ENCODE measurements around the gene ZNF45. TPM values are rescaled to one million over a fixed set of nuclear protein-coding genes. Genes with fewer than 3 reads are reported as not detected.

Gene ZNF45
- total and polyA plus RNA-seq, 2 of the 13 experiments (the other 11 are each of a cell fraction or from before 2014, with no cell fraction given): 2.4 to 11.3 TPM

DNA sequence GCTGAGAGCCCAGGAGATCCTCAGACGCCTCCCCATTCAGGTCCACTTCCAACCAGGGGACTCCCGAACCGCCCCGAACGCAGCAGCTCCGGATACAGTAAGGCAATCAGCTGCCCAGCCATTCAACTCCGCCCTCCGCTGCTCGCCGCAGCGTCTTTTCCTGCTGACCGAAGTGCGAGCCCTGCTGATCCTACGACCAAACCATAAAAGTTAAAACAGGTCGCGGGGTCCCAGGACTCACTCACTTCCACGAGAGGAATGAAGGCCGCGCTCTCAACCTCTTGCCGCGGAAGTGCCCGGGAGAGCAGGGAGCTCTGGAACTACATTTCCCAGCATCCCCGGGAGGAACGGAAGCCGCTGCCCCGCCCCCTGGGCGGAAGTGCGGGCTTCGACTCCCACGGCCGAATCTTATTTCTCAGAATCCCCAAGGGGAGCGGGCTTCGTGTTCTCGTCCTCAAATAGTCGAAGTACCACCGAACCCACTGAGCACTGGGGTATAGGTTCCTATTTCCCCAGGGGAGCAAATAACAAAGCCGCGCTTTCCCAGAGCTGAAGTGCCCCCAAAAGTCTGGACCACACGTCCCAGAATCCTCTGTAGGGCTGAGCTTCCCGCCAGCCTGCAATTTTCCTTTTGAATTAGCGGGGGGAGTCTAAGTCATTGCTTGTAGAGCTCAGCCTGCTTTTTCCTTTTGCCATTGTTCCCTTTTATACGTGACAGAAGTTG is at the start of gene ZNF45 (continued):
- TF ChIP-seq, protein P1, sequence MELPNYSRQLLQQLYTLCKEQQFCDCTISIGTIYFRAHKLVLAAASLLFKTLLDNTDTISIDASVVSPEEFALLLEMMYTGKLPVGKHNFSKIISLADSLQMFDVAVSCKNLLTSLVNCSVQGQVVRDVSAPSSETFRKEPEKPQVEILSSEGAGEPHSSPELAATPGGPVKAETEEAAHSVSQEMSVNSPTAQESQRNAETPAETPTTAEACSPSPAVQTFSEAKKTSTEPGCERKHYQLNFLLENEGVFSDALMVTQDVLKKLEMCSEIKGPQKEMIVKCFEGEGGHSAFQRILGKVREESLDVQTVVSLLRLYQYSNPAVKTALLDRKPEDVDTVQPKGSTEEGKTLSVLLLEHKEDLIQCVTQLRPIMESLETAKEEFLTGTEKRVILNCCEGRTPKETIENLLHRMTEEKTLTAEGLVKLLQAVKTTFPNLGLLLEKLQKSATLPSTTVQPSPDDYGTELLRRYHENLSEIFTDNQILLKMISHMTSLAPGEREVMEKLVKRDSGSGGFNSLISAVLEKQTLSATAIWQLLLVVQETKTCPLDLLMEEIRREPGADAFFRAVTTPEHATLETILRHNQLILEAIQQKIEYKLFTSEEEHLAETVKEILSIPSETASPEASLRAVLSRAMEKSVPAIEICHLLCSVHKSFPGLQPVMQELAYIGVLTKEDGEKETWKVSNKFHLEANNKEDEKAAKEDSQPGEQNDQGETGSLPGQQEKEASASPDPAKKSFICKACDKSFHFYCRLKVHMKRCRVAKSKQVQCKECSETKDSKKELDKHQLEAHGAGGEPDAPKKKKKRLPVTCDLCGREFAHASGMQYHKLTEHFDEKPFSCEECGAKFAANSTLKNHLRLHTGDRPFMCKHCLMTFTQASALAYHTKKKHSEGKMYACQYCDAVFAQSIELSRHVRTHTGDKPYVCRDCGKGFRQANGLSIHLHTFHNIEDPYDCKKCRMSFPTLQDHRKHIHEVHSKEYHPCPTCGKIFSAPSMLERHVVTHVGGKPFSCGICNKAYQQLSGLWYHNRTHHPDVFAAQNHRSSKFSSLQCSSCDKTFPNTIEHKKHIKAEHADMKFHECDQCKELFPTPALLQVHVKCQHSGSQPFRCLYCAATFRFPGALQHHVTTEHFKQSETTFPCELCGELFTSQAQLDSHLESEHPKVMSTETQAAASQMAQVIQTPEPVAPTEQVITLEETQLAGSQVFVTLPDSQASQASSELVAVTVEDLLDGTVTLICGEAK (IDR thresholded peaks at IDR 0.05): peak; percentile 65
- TF ChIP-seq, protein P1 (CRISPR knock-in tag; IDR thresholded peaks at IDR 0.05): peak; percentile 63; the same call in 1 of the 2 replicates
- no peak for TF ChIP-seq CREB1 (IDR thresholded peaks at IDR 0.05)
- peak; percentile 78 for TF ChIP-seq CREB1 (CRISPR knock-in tag; IDR thresholded peaks at IDR 0.05)
- TF ChIP-seq, protein P2, sequence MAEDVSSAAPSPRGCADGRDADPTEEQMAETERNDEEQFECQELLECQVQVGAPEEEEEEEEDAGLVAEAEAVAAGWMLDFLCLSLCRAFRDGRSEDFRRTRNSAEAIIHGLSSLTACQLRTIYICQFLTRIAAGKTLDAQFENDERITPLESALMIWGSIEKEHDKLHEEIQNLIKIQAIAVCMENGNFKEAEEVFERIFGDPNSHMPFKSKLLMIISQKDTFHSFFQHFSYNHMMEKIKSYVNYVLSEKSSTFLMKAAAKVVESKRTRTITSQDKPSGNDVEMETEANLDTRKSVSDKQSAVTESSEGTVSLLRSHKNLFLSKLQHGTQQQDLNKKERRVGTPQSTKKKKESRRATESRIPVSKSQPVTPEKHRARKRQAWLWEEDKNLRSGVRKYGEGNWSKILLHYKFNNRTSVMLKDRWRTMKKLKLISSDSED (CRISPR knock-in tag; IDR thresholded peaks at IDR 0.05): no peak
- TF ChIP-seq, protein P3, sequence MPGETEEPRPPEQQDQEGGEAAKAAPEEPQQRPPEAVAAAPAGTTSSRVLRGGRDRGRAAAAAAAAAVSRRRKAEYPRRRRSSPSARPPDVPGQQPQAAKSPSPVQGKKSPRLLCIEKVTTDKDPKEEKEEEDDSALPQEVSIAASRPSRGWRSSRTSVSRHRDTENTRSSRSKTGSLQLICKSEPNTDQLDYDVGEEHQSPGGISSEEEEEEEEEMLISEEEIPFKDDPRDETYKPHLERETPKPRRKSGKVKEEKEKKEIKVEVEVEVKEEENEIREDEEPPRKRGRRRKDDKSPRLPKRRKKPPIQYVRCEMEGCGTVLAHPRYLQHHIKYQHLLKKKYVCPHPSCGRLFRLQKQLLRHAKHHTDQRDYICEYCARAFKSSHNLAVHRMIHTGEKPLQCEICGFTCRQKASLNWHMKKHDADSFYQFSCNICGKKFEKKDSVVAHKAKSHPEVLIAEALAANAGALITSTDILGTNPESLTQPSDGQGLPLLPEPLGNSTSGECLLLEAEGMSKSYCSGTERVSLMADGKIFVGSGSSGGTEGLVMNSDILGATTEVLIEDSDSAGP (CRISPR knock-in tag; IDR thresholded peaks at IDR 0.05; ENCODE audit: borderline replicate concordance): peak; percentile 73; the same call in 1 of the 2 replicates
- TF ChIP-seq, protein P4, sequence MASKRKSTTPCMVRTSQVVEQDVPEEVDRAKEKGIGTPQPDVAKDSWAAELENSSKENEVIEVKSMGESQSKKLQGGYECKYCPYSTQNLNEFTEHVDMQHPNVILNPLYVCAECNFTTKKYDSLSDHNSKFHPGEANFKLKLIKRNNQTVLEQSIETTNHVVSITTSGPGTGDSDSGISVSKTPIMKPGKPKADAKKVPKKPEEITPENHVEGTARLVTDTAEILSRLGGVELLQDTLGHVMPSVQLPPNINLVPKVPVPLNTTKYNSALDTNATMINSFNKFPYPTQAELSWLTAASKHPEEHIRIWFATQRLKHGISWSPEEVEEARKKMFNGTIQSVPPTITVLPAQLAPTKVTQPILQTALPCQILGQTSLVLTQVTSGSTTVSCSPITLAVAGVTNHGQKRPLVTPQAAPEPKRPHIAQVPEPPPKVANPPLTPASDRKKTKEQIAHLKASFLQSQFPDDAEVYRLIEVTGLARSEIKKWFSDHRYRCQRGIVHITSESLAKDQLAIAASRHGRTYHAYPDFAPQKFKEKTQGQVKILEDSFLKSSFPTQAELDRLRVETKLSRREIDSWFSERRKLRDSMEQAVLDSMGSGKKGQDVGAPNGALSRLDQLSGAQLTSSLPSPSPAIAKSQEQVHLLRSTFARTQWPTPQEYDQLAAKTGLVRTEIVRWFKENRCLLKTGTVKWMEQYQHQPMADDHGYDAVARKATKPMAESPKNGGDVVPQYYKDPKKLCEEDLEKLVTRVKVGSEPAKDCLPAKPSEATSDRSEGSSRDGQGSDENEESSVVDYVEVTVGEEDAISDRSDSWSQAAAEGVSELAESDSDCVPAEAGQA (IDR thresholded peaks at IDR 0.05; ENCODE audit: low read depth): no peak
- TF ChIP-seq, protein P4 (CRISPR knock-in tag; IDR thresholded peaks at IDR 0.05; ENCODE audit: borderline replicate concordance): 0 out of 2 replicates have a peak, but pooled peaks have one; percentile 64
- no peak for TF ChIP-seq ZNF644 (CRISPR knock-in tag; IDR thresholded peaks at IDR 0.05; ENCODE audit: low read depth)
- no peak for TF ChIP-seq RFX1 (IDR thresholded peaks at IDR 0.05)
- TF ChIP-seq ZNF777 (CRISPR knock-in tag; IDR thresholded peaks at IDR 0.05): 0 out of 2 replicates have a peak, but pooled peaks have one; percentile 15
